Transverse colon (tissue), 4 donors: ENCODE results near the gene CD59. TPM values are rescaled to one million over a fixed set of nuclear protein-coding genes. Genes with fewer than 3 reads are reported as not detected.

Experiments used
- DNase-seq: peaks from one replicate; pipeline ENCODE4 v3.0.0-alpha.2; 2019
- H3K27ac ChIP-seq, 4 donors: fragments of 200-600 bp; sonication (generic); 2 replicates each; pipeline ENCODE4 v1.5.1; 2016 to 2018; ENCODE audit warnings: inconsistent platforms in 4 of 4
- H3K27me3 ChIP-seq: fragments of 200-600 bp; sonication (generic); 2 replicates; pipeline ENCODE4 v1.5.1; 2017; ENCODE audit warnings: inconsistent platforms
- H3K36me3 ChIP-seq, 4 donors: fragments of 200-600 bp; sonication (generic); 2 replicates each; pipeline ENCODE4 v1.5.1; 2017 to 2019; ENCODE audit warnings: inconsistent platforms in 4 of 4
- H3K4me1 ChIP-seq, 4 donors: fragments of 200-600 bp; sonication (generic); 2 replicates each; pipeline ENCODE4 v1.5.1; 2017 to 2020; ENCODE audit warnings: inconsistent platforms in 4 of 4
- H3K4me3 ChIP-seq, 4 donors: fragments of 200-600 bp; sonication (generic); 1 replicate in 1 of 4; 2 replicates in 3 of 4; pipeline versions ENCODE4 v1.5.1 to v1.6.1; 2017 to 2019; ENCODE audit warnings: inconsistent platforms in 4 of 4
- H3K9me3 ChIP-seq, 2 donors: fragments of 200-600 bp; sonication (generic); 2 replicates each; pipeline ENCODE4 v1.5.1; 2017 to 2019; ENCODE audit warnings: inconsistent platforms in 2 of 2
- EP300 ChIP-seq: sonication (generic); formaldehyde crosslinking; IDR thresholded peaks from one replicate; pipeline ENCODE4 v1.6.1; 2017; ENCODE audit warnings: antibody characterized with exemption, low read depth
- POLR2A ChIP-seq: fragments of 450-650 bp; IDR thresholded peaks from one replicate; pipeline ENCODE4 v1.6.1; 2016; ENCODE audit warnings: antibody characterized with exemption, mild to moderate bottlenecking, moderate library complexity
- POLR2AphosphoS5 ChIP-seq, 3 donors: sonication (generic); formaldehyde crosslinking; IDR thresholded peaks; one replicate each; pipeline ENCODE4 v1.6.1; 2016; ENCODE audit warnings: antibody characterized with exemption in 3 of 3
- WGBS, 2 donors: methylation state at CpG; one replicate each; pipeline ENCODE4 v1.1.5; 2018; ENCODE audit warnings: low coverage in 1 of 2; 5-methylcytosine and 5-hydroxymethylcytosine counted together
- in situ Hi-C, 4 donors: fragments of 200-750 bp; cut with MboI; loops; one replicate each; pipeline versions ENCODE4 v1.15.0 to v1.15.1; 2017; ENCODE audit warnings: low sequenced_read_pairs in 3 of 4, low pct_ligation_motif_present in 1 of 4, low pct_unique_long_range_greater_than_20kb in 1 of 4
- intact Hi-C: fragments of 100-400 bp; cut with DNase I; formaldehyde crosslinking; loops from one replicate; pipeline ENCODE4 v1.15.1; 2023; ENCODE audit warnings: low total_unique reads
- total RNA-seq, 4 donors: library from RNA; depleted of rRNA; stranded (reverse); fragments of >200 nt; gene quantifications; one replicate each; pipeline ENCODE4 v1.1.0, GENCODE V29; 2016
- TF ChIP-seq, protein P1 (sequence below), 5 experiments: fragments of 200-600 bp in 3 of 5; fragments of 450-650 bp in 2 of 5; sonication (generic) in 3 of 5; IDR thresholded peaks; 1 replicate in 2 of 5; 2 replicates in 3 of 5; pipeline ENCODE4 v1.5.1; 2016 to 2017; ENCODE audit warnings: antibody characterized with exemption in 5 of 5, inconsistent platforms in 3 of 5, mild to moderate bottlenecking in 2 of 5, moderate library complexity in 1 of 5

Gene CD59
- total RNA-seq = 100 to 1,000 TPM in 3 of 4 donors, 10 to 100 TPM in 1; 64.7 to 213 (median 170) TPM

DNA sequence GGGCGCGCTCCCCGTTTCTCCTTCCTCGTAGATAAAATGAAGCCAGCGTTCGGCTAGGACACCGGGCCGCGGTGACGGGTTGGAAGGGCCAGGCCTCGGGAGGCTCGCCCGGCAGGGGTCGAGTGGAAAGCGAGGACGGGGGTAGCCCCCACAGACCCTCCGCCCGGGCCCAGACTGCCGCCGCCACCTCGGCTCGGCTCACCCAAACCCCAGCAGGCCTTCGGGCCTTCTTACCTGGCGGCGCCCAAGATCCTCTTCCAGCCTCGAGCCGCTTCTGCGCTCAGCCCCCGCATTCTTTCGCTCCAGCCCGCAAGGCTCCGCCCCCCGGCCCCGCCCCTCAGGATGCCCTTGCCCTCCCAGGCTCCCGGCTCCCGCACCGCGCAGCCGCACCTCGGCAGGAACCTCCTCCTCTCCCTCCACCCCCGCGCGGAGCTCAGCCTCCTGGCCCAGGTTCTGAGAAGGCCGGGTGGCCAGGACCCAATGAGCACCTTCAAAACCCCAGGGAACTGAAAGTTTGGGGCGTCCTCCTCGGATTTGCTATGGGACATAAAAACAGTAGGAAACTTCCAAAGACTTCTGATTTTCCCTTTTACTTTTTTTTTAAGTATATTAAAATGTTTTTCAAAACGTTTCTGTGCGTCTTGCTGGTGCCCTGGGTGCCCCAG, at the start of gene CD59:
Gene CD59 (minus strand): TSS at position 276 of the 665 bp plus-strand sequence. CDS start 13,978 bp downstream, outside the sequence.
- peak; percentile 98 for DNase-seq
- in situ Hi-C loops (loop anchor here in 2 of 4 donors (25.0 kb wide), 1 partner anchor 574 kb away; the partner anchor contains the start of gene CSTF3 (in 2 of the 2)), intact Hi-C loops (no loop called here)
- WGBS, 2 donors = 2 to 14% methylated on average over 2 to 38 of the region's 48 CpGs
- H3K27me3 ChIP-seq = no peaks in the 10 kb centered on the region
- TF ChIP-seq POLR2AphosphoS5 (IDR thresholded peaks at IDR 0.05) (peak; percentile 96 to 98 (median 97)), EP300 (no peak), POLR2A (peak; percentile 95)
- TF ChIP-seq, protein P1, sequence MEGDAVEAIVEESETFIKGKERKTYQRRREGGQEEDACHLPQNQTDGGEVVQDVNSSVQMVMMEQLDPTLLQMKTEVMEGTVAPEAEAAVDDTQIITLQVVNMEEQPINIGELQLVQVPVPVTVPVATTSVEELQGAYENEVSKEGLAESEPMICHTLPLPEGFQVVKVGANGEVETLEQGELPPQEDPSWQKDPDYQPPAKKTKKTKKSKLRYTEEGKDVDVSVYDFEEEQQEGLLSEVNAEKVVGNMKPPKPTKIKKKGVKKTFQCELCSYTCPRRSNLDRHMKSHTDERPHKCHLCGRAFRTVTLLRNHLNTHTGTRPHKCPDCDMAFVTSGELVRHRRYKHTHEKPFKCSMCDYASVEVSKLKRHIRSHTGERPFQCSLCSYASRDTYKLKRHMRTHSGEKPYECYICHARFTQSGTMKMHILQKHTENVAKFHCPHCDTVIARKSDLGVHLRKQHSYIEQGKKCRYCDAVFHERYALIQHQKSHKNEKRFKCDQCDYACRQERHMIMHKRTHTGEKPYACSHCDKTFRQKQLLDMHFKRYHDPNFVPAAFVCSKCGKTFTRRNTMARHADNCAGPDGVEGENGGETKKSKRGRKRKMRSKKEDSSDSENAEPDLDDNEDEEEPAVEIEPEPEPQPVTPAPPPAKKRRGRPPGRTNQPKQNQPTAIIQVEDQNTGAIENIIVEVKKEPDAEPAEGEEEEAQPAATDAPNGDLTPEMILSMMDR (IDR thresholded peaks at IDR 0.05) = peak in 2 of 5 experiments; percentile 2 to 8
- peak within 1 kb of the TSS; percentile 87 to 96 (median 92) for H3K27ac ChIP-seq
- peaks cover 11 to 49% (median 38%) of the 10 kb centered on the region in 4 donors for H3K4me1 ChIP-seq
- no peaks in the 10 kb centered on the region for H3K9me3 ChIP-seq
- no peaks in the 10 kb centered on the region for H3K36me3 ChIP-seq
- peak within 1 kb of the TSS; percentile 54 to 95 (median 80) for H3K4me3 ChIP-seq

DNA sequence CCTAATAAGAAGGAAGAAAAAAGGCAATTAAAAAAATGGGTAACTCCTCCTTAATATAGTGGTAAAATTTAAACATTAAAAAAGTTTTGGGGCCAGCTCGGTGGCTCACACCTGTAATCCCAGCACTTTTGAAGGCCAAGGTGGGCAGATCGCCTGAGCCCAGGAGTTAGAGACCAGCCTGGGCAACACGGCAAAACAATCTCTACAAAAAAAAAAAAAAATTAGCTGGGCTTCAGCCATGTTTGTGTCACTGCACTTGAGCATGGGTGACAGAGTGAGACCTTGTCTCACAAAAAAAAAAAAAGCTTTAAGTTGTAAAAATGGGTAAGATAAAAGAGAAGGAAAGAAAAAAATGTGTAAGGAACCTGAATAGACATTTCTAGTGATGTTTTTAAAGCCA, 49.4 kb upstream of the CD59 start:
- no peak overlapping the region for H3K27ac ChIP-seq
- no peaks in the 10 kb centered on the region for H3K36me3 ChIP-seq
- H3K27me3 ChIP-seq = peaks cover 40% of the 10 kb centered on the region
- H3K4me3 ChIP-seq = no peak overlapping the region
- WGBS, 2 donors = 77 to 90% methylated on average over 2 to 3 of the region's 3 CpGs
- intact Hi-C loops (no loop called here), in situ Hi-C loops (no loop called here)
- DNase-seq = no peak
- no peaks in the 10 kb centered on the region for H3K9me3 ChIP-seq
- no peaks in the 10 kb centered on the region for H3K4me1 ChIP-seq
- TF ChIP-seq EP300 = no peak
- TF ChIP-seq POLR2A = no peak
- TF ChIP-seq, protein P1 (IDR thresholded peaks at IDR 0.05) = no peak
- no peak for TF ChIP-seq POLR2AphosphoS5 (IDR thresholded peaks at IDR 0.05)

GRCh38 chr11:33779849-33780528, 43.8 kb upstream of the CD59 start:
- Histone ChIP-seq H3K27me3 (peaks cover 40% of the 10 kb centered on the region), H3K36me3 (no peaks in the 10 kb centered on the region), H3K4me1 (peaks cover 7 to 12% (median 12%) of the 10 kb centered on the region in 4 donors), H3K4me3 (no peak overlapping the region), H3K27ac (no peak overlapping the region), H3K9me3 (no peaks in the 10 kb centered on the region)
- 70 to 81% methylated on average over 6 to 7 of the region's 7 CpGs for WGBS, 2 donors
- intact Hi-C loops = no loop called here
- TF ChIP-seq, protein P1 (IDR thresholded peaks at IDR 0.05) = no peak
- TF ChIP-seq POLR2AphosphoS5 (IDR thresholded peaks at IDR 0.05) (peak in 1 of 3 donors; percentile 22), EP300 (no peak), POLR2A (no peak)
- no peak for DNase-seq
- in situ Hi-C loops = no loop called here

GRCh38 chr11:33778675-33779074, 42.5 kb upstream of the CD59 start:
- no peak for DNase-seq
- H3K4me1 ChIP-seq = peaks cover 10 to 17% (median 16%) of the 10 kb centered on the region in 4 donors
- no peak for TF ChIP-seq EP300
- TF ChIP-seq, protein P1 (IDR thresholded peaks at IDR 0.05) = no peak
- no peak for TF ChIP-seq POLR2A
- TF ChIP-seq POLR2AphosphoS5 (IDR thresholded peaks at IDR 0.05) = no peak
- H3K27ac ChIP-seq = no peak overlapping the region
- H3K4me3 ChIP-seq = no peak overlapping the region
- intact Hi-C loops (no loop called here), in situ Hi-C loops (no loop called here)
- H3K36me3 ChIP-seq = no peaks in the 10 kb centered on the region
- WGBS, 2 donors = 55 to 66% methylated on average over 3 to 5 of the region's 5 CpGs
- no peaks in the 10 kb centered on the region for H3K9me3 ChIP-seq
- H3K27me3 ChIP-seq = peaks cover 36% of the 10 kb centered on the region
